GM12865 (cell line): Measurements from ENCODE around the gene CLDN2.

Experiments used
- DNase-seq: peaks from one replicate; pipeline ENCODE4 v3.0.0; 2010; ENCODE audit warnings: low read depth
- H3K4me3 ChIP-seq: 2 replicates; pipeline ENCODE4 v1.5.1; 2011; ENCODE audit warnings: mild to moderate bottlenecking, low read depth, low read length, control low read depth
- CTCF ChIP-seq: IDR thresholded peaks from 2 replicates; pipeline ENCODE4 v1.5.1; 2011; ENCODE audit warnings: low read length, control low read depth, low read depth, inconsistent platforms; ENCODE audit not compliant: insufficient read depth; ENCODE audit errors: missing control alignments

The CLDN2 gene

GRCh38 chrX:106917830-106918500 lies 2.2 kb upstream of the CLDN2 start:
- DNase-seq: no peak
- TF ChIP-seq CTCF: no peak
- no peak overlapping the region for H3K4me3 ChIP-seq

- H3K4me3 ChIP-seq: no peak overlapping the region
- no peak for DNase-seq
- no peak for TF ChIP-seq CTCF
Observed at GRCh38 chrX:106921637-106922036, 1.4 kb downstream of the CLDN2 start.

- DNase-seq: no peak
- TF ChIP-seq CTCF: no peak
Observed at GRCh38 chrX:106927023-106927422, 6.8 kb downstream of the CLDN2 start.

GRCh38 chrX:106927700-106928099 lies 7.5 kb downstream of the CLDN2 start:
- DNase-seq: no peak
- TF ChIP-seq CTCF: no peak
- H3K4me3 ChIP-seq: no peak overlapping the region

More at GRCh38 chrX:106927023-106927422, 6.8 kb downstream of the CLDN2 start:
- H3K4me3 ChIP-seq: no peak overlapping the region

- TF ChIP-seq CTCF: no peak
- no peak for DNase-seq
- no peak overlapping the region for H3K4me3 ChIP-seq
Observed at GRCh38 chrX:106928227-106928626, 8.0 kb downstream of the CLDN2 start.

- no peak overlapping the region for H3K4me3 ChIP-seq
- DNase-seq: no peak
- no peak for TF ChIP-seq CTCF
Observed at GRCh38 chrX:106931831-106932491, 11.8 kb downstream of the CLDN2 start.
